Cardiac septum (tissue), 1 donor: ENCODE results near the gene TPSD1. TPM values are rescaled to one million over a fixed set of nuclear protein-coding genes. Genes with fewer than 3 reads are reported as not detected.
"Not testable (repeated sequence)": the region's sequence is repeated elsewhere in the genome, so short reads cannot be mapped to it uniquely, and the experiment has no call there.

Experiments
- DNase-seq: peaks from one replicate; pipeline ENCODE4 v3.0.0-alpha.2; 2020; ENCODE audit warnings: low spot score
- intact Hi-C: fragments of 100-400 bp; cut with DNase I; formaldehyde crosslinking; loops from one replicate; pipeline ENCODE4 v1.14.0; 2022
- total RNA-seq: library from RNA; stranded (reverse); fragmentation: NEBNext Ultra II Directional; extraction: Animal tissue kit (Norgen Biotek cat#: 25700); gene quantifications from one replicate; pipeline ENCODE4 v1.2.1, GENCODE V29; 2021
- donor health status: DM: no; HTN: no; CAD: no.

The TPSD1 gene
- total RNA-seq, 1 donor from 2014 or later: not detected

DNA sequence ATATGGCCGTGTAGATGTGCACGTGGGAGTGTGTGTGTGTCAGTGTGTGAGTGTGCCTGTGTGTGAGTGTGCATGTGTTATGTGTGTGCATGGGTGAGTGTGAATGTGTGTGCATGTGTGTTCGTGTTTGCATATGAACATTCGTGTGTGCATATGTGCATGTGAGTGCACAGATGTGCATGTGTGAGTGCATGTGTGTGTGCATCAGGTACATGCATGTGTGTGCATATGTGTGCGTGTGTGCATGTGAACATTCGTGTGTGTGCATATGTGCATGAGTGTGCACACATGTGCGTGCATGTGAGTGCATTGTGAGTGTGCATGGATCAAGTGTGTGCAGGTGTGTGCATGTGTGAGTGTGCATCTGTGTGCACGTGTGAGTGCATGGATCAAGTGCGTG is 17.9 kb upstream of the TPSD1 start:
- no peak for DNase-seq
- intact Hi-C loops: no loop called here

GRCh38 chr16:1238909-1239308 is 17.0 kb upstream of the TPSD1 start:
- intact Hi-C loops, DNase-seq: not testable (repeated sequence)

DNA sequence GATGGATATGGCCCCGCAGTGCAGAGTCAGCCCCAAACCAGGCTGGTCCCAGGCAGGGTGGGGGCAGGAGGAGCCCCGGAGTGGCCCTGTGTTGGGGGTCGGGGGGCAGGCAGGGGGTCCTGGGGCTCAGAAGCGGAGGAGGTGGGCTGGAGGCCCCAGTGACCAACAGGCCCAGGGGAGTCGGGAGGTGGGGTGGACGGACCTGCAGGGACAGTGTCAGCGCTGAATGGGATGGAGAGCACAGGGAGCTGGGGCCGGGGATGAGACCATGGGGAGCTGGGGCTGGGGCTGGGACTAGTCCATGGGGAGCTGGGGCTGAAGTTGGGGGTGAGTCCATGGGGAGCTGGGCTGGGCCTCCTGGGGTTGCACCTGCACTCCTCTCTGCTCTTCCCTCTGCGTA is 16.3 kb upstream of the TPSD1 start:
- intact Hi-C loops, DNase-seq: not testable (repeated sequence)

- DNase-seq, intact Hi-C loops: not testable (repeated sequence)
Observed at GRCh38 chr16:1240436-1240835, 15.4 kb upstream of the TPSD1 start, which contains the start of gene TPSAB1. TSS of gene TPSAB1 (plus strand) at chr16:1240705. CDS start at chr16:1240939, 234 bp downstream.

DNA sequence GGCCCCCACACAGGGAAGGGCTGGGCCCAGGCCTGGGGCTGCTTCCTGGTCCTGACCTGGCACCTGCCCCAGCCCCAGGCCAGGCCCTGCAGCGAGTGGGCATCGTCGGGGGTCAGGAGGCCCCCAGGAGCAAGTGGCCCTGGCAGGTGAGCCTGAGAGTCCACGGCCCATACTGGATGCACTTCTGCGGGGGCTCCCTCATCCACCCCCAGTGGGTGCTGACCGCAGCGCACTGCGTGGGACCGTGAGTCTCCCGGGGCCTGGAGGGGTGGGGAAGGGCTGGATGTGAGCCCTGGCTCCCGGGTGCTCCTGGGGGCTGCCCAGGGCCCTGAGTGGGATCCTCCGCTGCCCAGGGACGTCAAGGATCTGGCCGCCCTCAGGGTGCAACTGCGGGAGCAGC is 14.8 kb upstream of the TPSD1 start:
- intact Hi-C loops, DNase-seq: not testable (repeated sequence)

DNA sequence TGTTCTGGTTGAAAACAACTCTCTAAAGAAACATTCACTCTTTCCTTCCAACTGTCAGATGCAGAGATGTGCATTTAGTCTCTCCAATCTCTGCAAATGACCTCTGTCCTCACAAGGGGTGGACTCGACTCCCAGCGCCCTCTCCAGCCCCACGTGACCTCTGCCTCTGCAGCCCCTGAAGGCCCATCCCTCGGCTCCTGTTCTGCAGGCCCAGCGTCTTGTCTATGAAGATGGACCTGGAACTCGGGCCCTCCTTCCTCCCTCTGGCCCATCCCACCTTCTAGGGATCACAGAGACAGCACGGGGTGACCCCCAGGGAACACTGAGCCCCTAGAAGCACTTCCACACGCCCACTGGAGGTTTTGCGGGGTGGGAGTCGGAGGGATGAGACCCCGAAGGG is 12.5 kb upstream of the TPSD1 start:
- DNase-seq, intact Hi-C loops: not testable (repeated sequence)

GRCh38 chr16:1243907-1244850 is 11.7 kb upstream of the TPSD1 start:
- intact Hi-C loops, DNase-seq: not testable (repeated sequence)

GRCh38 chr16:1244881-1245280 is 11.0 kb upstream of the TPSD1 start:
- no peak for DNase-seq
- intact Hi-C loops: no loop called here

DNA sequence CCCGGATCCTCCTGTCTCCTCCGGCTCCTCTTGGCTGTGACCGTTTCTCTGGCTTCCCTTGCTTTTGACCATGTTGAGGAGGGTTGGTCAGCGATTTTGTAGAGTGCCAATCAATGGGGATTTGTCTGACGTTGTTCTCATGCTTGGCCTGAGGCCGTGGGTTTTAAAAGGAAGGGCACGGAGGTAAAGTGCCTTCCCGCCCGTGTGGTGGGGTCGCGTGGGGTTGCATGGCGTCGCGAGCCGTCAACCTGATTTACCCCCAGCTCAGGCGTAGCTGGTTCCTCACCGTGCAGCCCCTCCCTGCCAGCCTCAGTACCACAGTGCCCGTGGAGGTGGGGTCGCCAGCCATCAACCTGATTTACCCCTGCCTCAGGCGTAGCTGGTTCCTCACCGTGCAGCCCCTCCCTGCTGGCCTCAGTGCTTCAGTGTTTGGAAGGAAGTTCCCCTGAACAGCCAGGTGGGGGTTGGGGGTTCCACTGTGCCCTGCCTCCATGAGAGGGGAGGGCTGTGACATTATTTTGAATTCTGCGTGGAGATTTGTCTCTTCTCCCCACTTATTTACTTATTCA is 10.3 kb upstream of the TPSD1 start:
- intact Hi-C loops: no loop called here
- DNase-seq: no peak

GRCh38 chr16:1247903-1248537 is 7.8 kb upstream of the TPSD1 start:
- intact Hi-C loops, DNase-seq: not testable (repeated sequence)

- intact Hi-C loops, DNase-seq: not testable (repeated sequence)
Observed at GRCh38 chr16:1249031-1249755, 6.7 kb upstream of the TPSD1 start.

GRCh38 chr16:1253701-1254364 is 2.0 kb upstream of the TPSD1 start:
- intact Hi-C loops, DNase-seq: not testable (repeated sequence)

DNA sequence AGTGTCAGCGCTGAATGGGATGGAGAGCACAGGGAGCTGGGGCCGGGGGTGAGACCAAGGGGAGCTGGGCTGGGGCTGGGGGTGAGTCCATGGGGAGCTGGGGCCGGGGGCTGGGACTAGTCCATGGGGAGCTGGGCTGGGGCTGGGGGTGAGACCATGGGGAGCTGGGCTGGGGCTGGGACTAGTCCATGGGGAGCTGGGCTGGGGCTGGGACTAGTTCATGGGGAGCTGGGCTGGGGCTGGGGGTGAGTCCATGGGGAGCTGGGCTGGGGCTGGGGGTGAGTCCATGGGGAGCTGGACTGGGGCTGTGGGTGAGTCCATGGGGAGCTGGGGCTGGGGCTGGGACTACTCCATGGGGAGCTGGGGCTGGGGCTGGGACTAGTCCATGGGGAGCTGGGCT is 1.0 kb upstream of the TPSD1 start:
- DNase-seq, intact Hi-C loops: not testable (repeated sequence)

DNA sequence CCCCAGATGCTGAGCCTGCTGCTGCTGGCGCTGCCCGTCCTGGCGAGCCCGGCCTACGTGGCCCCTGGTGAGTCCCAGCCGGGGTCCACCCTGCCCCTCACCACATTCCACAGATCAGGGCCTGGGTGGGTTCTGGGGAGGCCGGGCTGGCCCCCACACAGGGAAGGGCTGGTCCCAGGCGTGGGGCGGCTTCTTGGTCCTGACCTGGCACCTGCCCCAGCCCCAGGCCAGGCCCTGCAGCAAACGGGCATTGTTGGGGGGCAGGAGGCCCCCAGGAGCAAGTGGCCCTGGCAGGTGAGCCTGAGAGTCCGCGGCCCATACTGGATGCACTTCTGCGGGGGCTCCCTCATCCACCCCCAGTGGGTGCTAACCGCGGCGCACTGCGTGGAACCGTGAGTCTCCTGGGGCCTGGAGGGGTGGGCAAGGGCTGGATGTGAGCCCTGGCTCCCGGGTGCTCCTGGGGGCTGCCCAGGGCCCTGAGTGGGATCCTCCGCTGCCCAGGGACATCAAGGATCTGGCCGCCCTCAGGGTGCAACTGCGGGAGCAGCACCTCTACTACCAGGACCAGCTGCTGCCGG is 516 bp downstream of the TPSD1 start:
- DNase-seq, intact Hi-C loops: not testable (repeated sequence)

- DNase-seq: no peak
- intact Hi-C loops: no loop called here
Observed at GRCh38 chr16:1256874-1257322, 1.0 kb downstream of the TPSD1 start.

DNA sequence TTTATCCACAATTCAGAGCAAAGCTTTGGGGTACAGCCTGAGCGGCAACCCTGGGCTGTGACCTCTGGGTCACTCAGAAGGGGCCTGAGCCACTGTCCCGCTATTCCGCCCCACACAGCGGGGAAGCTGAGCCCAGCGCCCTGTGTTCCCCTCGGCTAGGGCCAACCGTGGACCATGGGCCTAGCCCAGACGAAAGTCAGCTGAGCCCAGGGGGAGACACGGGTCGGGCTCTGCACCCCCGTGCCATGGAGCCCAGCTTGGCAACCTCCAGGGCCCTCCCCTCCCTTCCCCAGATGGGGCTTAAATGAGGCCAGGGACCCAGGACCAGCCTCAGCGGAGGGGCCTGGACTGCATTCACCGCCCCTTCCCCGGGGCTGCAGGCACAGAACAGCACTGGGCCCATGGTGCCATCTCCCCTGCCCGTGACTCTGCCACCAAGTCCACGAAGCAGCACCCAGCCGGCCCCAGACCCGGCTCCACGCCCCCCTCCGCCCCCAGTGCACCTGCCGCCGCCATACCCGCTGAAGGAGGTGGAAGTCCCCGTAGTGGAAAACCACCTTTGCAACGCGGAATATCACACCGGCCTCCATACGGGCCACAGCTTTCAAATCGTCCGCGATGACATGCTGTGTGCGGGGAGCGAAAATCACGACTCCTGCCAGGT is 1.8 kb downstream of the TPSD1 start:
- no peak for DNase-seq
- intact Hi-C loops: no loop called here

DNA sequence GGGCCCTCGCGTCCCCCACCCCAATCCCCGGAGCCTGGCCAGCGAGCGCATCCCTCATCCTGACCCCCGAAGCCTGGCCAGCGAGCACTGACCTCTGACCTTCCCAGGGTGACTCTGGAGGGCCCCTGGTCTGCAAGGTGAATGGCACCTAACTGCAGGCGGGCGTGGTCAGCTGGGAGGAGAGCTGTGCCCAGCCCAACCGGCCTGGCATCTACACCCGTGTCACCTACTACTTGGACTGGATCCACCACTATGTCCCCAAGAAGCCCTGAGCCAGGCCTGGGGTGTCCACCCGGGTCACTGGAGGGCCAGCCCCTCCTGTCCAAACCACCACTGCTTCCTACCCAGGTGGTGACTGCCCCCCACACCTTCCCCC is 2.3 kb downstream of the TPSD1 start:
- DNase-seq: no peak
- intact Hi-C loops: no loop called here
